Suprapubic skin (tissue), 4 donors: ENCODE results near the gene C1orf87. TPM values are rescaled to one million over a fixed set of nuclear protein-coding genes. Genes with fewer than 3 reads are reported as not detected.

Experiments used
- DNase-seq, 2 donors: peaks; one replicate each; pipeline ENCODE4 v3.0.0-alpha.2; 2019; ENCODE audit warnings: low spot score in 2 of 2
- H3K27ac ChIP-seq: fragments of 200-600 bp; sonication (generic); one replicate; pipeline ENCODE4 v1.5.1; 2019
- H3K27me3 ChIP-seq: fragments of 200-600 bp; sonication (generic); one replicate; pipeline ENCODE4 v1.5.1; 2019
- H3K36me3 ChIP-seq: fragments of 200-600 bp; sonication (generic); one replicate; pipeline ENCODE4 v1.5.1; 2019
- H3K4me1 ChIP-seq: fragments of 200-600 bp; sonication (generic); one replicate; pipeline ENCODE4 v1.5.1; 2019
- H3K4me3 ChIP-seq: fragments of 200-600 bp; sonication (generic); one replicate; pipeline ENCODE4 v1.5.1; 2019; ENCODE audit warnings: mild to moderate bottlenecking
- H3K9me3 ChIP-seq: fragments of 200-600 bp; sonication (generic); one replicate; pipeline ENCODE4 v1.5.1; 2019
- CTCF ChIP-seq, 2 donors: fragments of 200-600 bp in 1 of 2; fragments of 450-650 bp in 1 of 2; sonication (generic) in 1 of 2; IDR thresholded peaks; one replicate each; pipeline ENCODE4 v1.5.1; 2016 to 2019; ENCODE audit warnings: antibody characterized with exemption in 2 of 2, mild to moderate bottlenecking in 1 of 2, moderate library complexity in 1 of 2
- EP300 ChIP-seq: sonication (generic); formaldehyde crosslinking; IDR thresholded peaks from one replicate; pipeline ENCODE4 v1.6.1; 2017; ENCODE audit warnings: antibody characterized with exemption
- POLR2A ChIP-seq, 2 donors: fragments of 450-650 bp; IDR thresholded peaks; one replicate each; pipeline ENCODE4 v1.6.1; 2017; ENCODE audit warnings: antibody characterized with exemption in 2 of 2, mild to moderate bottlenecking in 2 of 2, moderate library complexity in 2 of 2
- POLR2AphosphoS5 ChIP-seq, 3 donors: sonication (generic); formaldehyde crosslinking; IDR thresholded peaks; one replicate each; pipeline ENCODE4 v1.6.1; 2017; ENCODE audit warnings: antibody characterized with exemption in 3 of 3
- WGBS: methylation state at CpG from one replicate; pipeline ENCODE4 v1.1.5; 2018; 5-methylcytosine and 5-hydroxymethylcytosine counted together
- total RNA-seq, 4 donors: library from RNA; depleted of rRNA; stranded (reverse); fragments of >200 nt; gene quantifications; one replicate each; pipeline ENCODE4 v1.1.0, GENCODE V29; 2016

C1orf87 gene
- total RNA-seq = not detected

- no peak within 1 kb of the TSS for H3K4me3 ChIP-seq
- H3K4me1 ChIP-seq = peaks cover 4% of the 10 kb centered on the region
- H3K27me3 ChIP-seq = peaks cover 28% of the 10 kb centered on the region
- H3K9me3 ChIP-seq = no peaks in the 10 kb centered on the region
- no peak for DNase-seq
- H3K36me3 ChIP-seq = no peaks in the 10 kb centered on the region
- 53% methylated on average over 12 of the region's 36 CpGs for WGBS
- H3K27ac ChIP-seq = no peak within 1 kb of the TSS
- TF ChIP-seq CTCF (IDR thresholded peaks at IDR 0.05) = no peak
- no peak for TF ChIP-seq EP300
- no peak for TF ChIP-seq POLR2AphosphoS5 (IDR thresholded peaks at IDR 0.05)
- TF ChIP-seq POLR2A (IDR thresholded peaks at IDR 0.05) = no peak
These were observed at the start of gene C1orf87 for GRCh38 chr1:60073605-60074278. TSS of gene C1orf87 (minus strand) at chr1:60073770. CDS start at chr1:60072643, 1,127 bp downstream.

- WGBS = 32% methylated on average over 4 of the region's 4 CpGs
- Histone ChIP-seq H3K27me3 (no peaks in the 10 kb centered on the region), H3K9me3 (no peaks in the 10 kb centered on the region), H3K36me3 (no peaks in the 10 kb centered on the region), H3K27ac (no peak overlapping the region), H3K4me3 (no peak overlapping the region), H3K4me1 (no peaks in the 10 kb centered on the region)
- no peak for TF ChIP-seq POLR2AphosphoS5 (IDR thresholded peaks at IDR 0.05)
- no peak for TF ChIP-seq POLR2A (IDR thresholded peaks at IDR 0.05)
- TF ChIP-seq EP300 = no peak
- TF ChIP-seq CTCF (IDR thresholded peaks at IDR 0.05) = no peak
- no peak for DNase-seq
These were observed 44.5 kb upstream of the C1orf87 start for GRCh38 chr1:60118085-60118484.

- Histone ChIP-seq H3K36me3 (no peaks in the 10 kb centered on the region), H3K4me1 (no peaks in the 10 kb centered on the region), H3K27me3 (no peaks in the 10 kb centered on the region), H3K27ac (no peak overlapping the region), H3K4me3 (no peak overlapping the region), H3K9me3 (no peaks in the 10 kb centered on the region)
- WGBS = 68% methylated on average over 7 of the region's 7 CpGs
- no peak for DNase-seq
- TF ChIP-seq POLR2AphosphoS5 (IDR thresholded peaks at IDR 0.05) = no peak
- no peak for TF ChIP-seq POLR2A (IDR thresholded peaks at IDR 0.05)
- TF ChIP-seq CTCF (IDR thresholded peaks at IDR 0.05) = no peak
These were observed 41.3 kb upstream of the C1orf87 start for GRCh38 chr1:60114745-60115318.

- Histone ChIP-seq H3K27ac (no peak overlapping the region), H3K4me1 (no peaks in the 10 kb centered on the region), H3K9me3 (no peaks in the 10 kb centered on the region), H3K4me3 (no peak overlapping the region), H3K27me3 (no peaks in the 10 kb centered on the region), H3K36me3 (no peaks in the 10 kb centered on the region)
- no peak for TF ChIP-seq CTCF (IDR thresholded peaks at IDR 0.05)
- no peak for TF ChIP-seq POLR2A (IDR thresholded peaks at IDR 0.05)
- TF ChIP-seq POLR2AphosphoS5 (IDR thresholded peaks at IDR 0.05) = no peak
- TF ChIP-seq EP300 = no peak
- DNase-seq = no peak
- WGBS = 96% methylated on average over 1 of the region's 1 CpG
These were observed 40.0 kb upstream of the C1orf87 start for GRCh38 chr1:60113596-60113995.

- Histone ChIP-seq H3K36me3 (no peaks in the 10 kb centered on the region), H3K4me1 (no peaks in the 10 kb centered on the region), H3K9me3 (no peaks in the 10 kb centered on the region), H3K27me3 (no peaks in the 10 kb centered on the region), H3K4me3 (no peak overlapping the region), H3K27ac (no peak overlapping the region)
- no peak for DNase-seq
- TF ChIP-seq CTCF (IDR thresholded peaks at IDR 0.05) = no peak
- WGBS = 95% methylated on average over 2 of the region's 2 CpGs
These were observed 39.5 kb upstream of the C1orf87 start for GRCh38 chr1:60113028-60113427.
